ENCODE results near the gene BPTF.
"Not testable (repeated sequence)": the region's sequence is repeated elsewhere in the genome, so short reads cannot be mapped to it uniquely, and the experiment has no call there.

BPTF gene

DNA sequence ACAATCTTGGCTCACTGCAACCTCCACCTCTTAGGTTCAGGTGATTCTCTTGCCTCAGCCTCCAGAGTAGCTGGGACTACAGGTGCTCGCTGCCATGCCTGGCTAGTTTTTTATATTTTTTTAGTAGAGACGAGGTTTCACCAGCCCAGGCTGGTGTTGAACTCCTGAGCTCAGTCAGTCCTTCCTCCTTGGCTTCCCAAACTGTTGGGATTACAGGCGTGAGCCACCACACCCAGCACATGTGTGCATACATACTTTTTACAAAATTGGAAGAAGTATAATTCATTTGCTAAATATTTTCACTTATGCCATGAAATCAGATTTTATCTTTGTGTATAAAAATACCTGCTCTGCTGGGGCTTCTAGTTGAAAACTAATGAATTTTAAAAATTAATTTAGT lies 13.2 kb downstream of the BPTF start:
- no peak overlapping the region for H3K4me3 ChIP-seq (ENCODE audit: low read depth, low read length)
- no peaks in the 10 kb centered on the region for H3K9me3 ChIP-seq
- H3K27me3 ChIP-seq = no peaks in the 10 kb centered on the region
- no peak for DNase-seq
- H3K4me1 ChIP-seq = no peaks in the 10 kb centered on the region; the same call in 1 of the 2 replicates
- TF ChIP-seq, protein P1, sequence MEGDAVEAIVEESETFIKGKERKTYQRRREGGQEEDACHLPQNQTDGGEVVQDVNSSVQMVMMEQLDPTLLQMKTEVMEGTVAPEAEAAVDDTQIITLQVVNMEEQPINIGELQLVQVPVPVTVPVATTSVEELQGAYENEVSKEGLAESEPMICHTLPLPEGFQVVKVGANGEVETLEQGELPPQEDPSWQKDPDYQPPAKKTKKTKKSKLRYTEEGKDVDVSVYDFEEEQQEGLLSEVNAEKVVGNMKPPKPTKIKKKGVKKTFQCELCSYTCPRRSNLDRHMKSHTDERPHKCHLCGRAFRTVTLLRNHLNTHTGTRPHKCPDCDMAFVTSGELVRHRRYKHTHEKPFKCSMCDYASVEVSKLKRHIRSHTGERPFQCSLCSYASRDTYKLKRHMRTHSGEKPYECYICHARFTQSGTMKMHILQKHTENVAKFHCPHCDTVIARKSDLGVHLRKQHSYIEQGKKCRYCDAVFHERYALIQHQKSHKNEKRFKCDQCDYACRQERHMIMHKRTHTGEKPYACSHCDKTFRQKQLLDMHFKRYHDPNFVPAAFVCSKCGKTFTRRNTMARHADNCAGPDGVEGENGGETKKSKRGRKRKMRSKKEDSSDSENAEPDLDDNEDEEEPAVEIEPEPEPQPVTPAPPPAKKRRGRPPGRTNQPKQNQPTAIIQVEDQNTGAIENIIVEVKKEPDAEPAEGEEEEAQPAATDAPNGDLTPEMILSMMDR (IDR thresholded peaks at IDR 0.05; ENCODE audit: low read depth, low read length) = no peak
- no peaks in the 10 kb centered on the region for H3K36me3 ChIP-seq

DNA sequence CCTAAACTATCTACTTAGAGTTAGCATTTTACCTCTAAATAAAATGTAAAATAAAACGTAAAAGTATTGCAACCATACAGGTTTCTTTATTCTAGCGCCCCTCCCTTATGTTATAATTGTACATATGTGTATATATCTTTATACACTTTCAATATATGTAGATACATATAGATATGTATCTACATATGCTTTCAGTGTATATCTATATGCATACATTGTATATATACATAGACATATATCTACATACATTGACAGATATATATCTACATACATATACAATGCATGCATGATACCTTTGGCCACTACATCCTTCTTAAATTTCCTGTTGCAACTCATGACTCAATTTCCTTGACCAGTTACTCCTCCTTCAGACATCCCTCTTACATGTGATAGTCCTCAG lies 16.7 kb downstream of the BPTF start:
- DNase-seq = no peak
- no peaks in the 10 kb centered on the region; the same call in 1 of the 2 replicates for H3K4me1 ChIP-seq
- TF ChIP-seq, protein P1 (IDR thresholded peaks at IDR 0.05; ENCODE audit: low read depth, low read length) = no peak
- H3K27me3 ChIP-seq = no peaks in the 10 kb centered on the region
- H3K4me3 ChIP-seq (ENCODE audit: low read depth, low read length) = no peak overlapping the region
- no peaks in the 10 kb centered on the region for H3K36me3 ChIP-seq
- H3K9me3 ChIP-seq = no peaks in the 10 kb centered on the region

- Histone ChIP-seq H3K4me1 (no peaks in the 10 kb centered on the region; the same call in 1 of the 2 replicates), H3K27me3 (no peaks in the 10 kb centered on the region), H3K4me3 (ENCODE audit: low read depth, low read length) (no peak overlapping the region), H3K36me3 (no peaks in the 10 kb centered on the region), H3K9me3 (no peaks in the 10 kb centered on the region)
- TF ChIP-seq, protein P1 (IDR thresholded peaks at IDR 0.05; ENCODE audit: low read depth, low read length) = no peak
- DNase-seq = no peak
Measured at GRCh38 chr17:67842648-67843047, 17.3 kb downstream of the BPTF start.

- Histone ChIP-seq H3K27me3 (no peaks in the 10 kb centered on the region), H3K4me3 (ENCODE audit: low read depth, low read length) (no peak overlapping the region), H3K9me3 (no peaks in the 10 kb centered on the region; the same call in 1 of the 2 replicates), H3K36me3 (peaks cover 7% of the 10 kb centered on the region; the same call in 1 of the 2 replicates), H3K4me1 (no peaks in the 10 kb centered on the region)
- DNase-seq = no peak
- TF ChIP-seq, protein P1 (IDR thresholded peaks at IDR 0.05; ENCODE audit: low read depth, low read length) = no peak
Measured at GRCh38 chr17:67845374-67845773, 20.1 kb downstream of the BPTF start.

DNA sequence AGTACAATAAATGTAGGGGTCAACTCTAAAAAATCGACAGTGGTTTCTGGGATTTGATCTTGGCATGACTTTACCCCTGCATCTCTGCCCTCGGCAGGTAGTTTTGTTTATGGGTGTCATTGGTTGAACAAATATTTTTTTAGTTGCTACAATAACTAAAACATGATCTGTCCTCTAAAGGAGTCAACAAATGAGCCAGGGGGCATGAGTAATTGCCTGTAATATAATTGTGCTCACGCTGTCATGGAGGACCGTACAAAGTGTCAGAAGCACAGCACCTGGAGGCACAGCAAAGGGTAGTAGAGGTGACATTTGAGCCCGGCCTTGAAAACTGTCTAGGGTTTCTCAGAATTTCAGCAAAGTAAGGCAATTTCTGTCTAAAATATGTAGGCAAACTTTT lies 22.9 kb downstream of the BPTF start:
- not testable (repeated sequence) for H3K36me3 ChIP-seq, DNase-seq, H3K27me3 ChIP-seq

GRCh38 chr17:67848846-67849245 lies 23.5 kb downstream of the BPTF start:
- not testable (repeated sequence) for DNase-seq; H3K4me3 ChIP-seq (ENCODE audit: low read depth, low read length); H3K9me3 ChIP-seq; H3K27me3 ChIP-seq; H3K4me1 ChIP-seq; H3K36me3 ChIP-seq

More for the DNA sequence above, 22.9 kb downstream of the BPTF start:
- H3K9me3 ChIP-seq; H3K4me1 ChIP-seq; H3K4me3 ChIP-seq (ENCODE audit: low read depth, low read length): not testable (repeated sequence)

DNA sequence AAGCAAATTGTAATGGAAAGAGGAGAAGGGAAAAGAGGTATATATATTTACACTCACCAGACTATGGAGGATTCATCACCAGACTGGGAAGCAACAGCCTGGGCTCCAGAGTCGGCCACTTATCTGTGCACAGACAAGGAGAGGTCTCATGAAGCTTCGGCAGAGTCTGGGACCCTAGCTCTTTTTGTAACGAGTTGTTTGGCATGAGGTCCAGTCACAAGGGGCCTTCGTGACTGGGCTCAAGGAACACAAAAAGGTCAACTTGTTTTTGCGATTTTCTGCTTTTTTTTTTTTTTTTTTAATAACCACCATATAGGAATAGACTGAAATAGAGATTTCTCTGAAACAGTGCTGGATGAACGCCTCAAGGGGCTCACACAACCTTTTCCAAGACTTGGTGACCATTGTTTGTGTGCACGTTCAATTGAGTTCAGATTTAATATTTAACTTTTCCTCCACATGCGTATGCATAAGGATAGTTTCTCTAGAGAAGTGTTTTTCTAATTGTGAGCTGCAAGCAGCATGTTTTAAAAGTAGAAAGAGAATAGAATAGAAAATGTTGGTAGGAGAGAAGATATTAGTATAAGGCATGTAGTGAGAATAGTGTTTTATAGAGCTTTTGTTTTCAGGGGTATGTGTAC lies 25.8 kb downstream of the BPTF start:
- no peak overlapping the region for H3K4me3 ChIP-seq (ENCODE audit: low read depth, low read length)
- H3K4me1 ChIP-seq = no peaks in the 10 kb centered on the region
- DNase-seq = no peak
- TF ChIP-seq, protein P1 (IDR thresholded peaks at IDR 0.05; ENCODE audit: low read depth, low read length) = no peak
- H3K27me3 ChIP-seq = no peaks in the 10 kb centered on the region
- H3K9me3 ChIP-seq = no peaks in the 10 kb centered on the region; the same call in 1 of the 2 replicates
- H3K36me3 ChIP-seq = peaks cover 25% of the 10 kb centered on the region

Measured in BE2C (cell line).